Right forelimb (tissue), 1 donor: ENCODE results near the gene HNRNPD.
"Not testable (repeated sequence)": the region's sequence is repeated elsewhere in the genome, so short reads cannot be mapped to it uniquely, and the experiment has no call there.

ENCODE experiments used
- DNase-seq: peaks from one replicate; pipeline ENCODE4 v3.0.0-alpha.2; 2018

Gene HNRNPD

GRCh38 chr4:82372517-82373485, 990 bp downstream of the HNRNPD start:
- DNase-seq = peak; percentile 82

- no peak for DNase-seq
Observed at GRCh38 chr4:82371497-82371896, 2.3 kb downstream of the HNRNPD start.

GRCh38 chr4:82367438-82368097, 6.2 kb downstream of the HNRNPD start:
- no peak for DNase-seq

GRCh38 chr4:82366431-82366830, 7.4 kb downstream of the HNRNPD start:
- not testable (repeated sequence) for DNase-seq

- no peak for DNase-seq
Observed at GRCh38 chr4:82363896-82364487, 9.8 kb downstream of the HNRNPD start.

- no peak for DNase-seq
Observed at GRCh38 chr4:82362565-82362964, 11.2 kb downstream of the HNRNPD start.

- DNase-seq = no peak
Observed at GRCh38 chr4:82360298-82361177, 13.3 kb downstream of the HNRNPD start.

GRCh38 chr4:82358847-82359246, 14.9 kb downstream of the HNRNPD start:
- DNase-seq = no peak

- DNase-seq = no peak
Observed at GRCh38 chr4:82357640-82358039, 16.2 kb downstream of the HNRNPD start.

GRCh38 chr4:82354788-82355187, 19.0 kb downstream of the HNRNPD start:
- no peak for DNase-seq

- no peak for DNase-seq
Observed at GRCh38 chr4:82352825-82353366, 20.9 kb downstream of the HNRNPD start.

GRCh38 chr4:82352118-82352824, 21.5 kb downstream of the HNRNPD start:
- no peak for DNase-seq

GRCh38 chr4:82346126-82346525, 27.7 kb downstream of the HNRNPD start:
- no peak for DNase-seq

GRCh38 chr4:82335043-82335442, 38.7 kb downstream of the HNRNPD start:
- no peak for DNase-seq

GRCh38 chr4:82333641-82334040, 40.1 kb downstream of the HNRNPD start:
- DNase-seq = not testable (repeated sequence)

GRCh38 chr4:82331814-82332213, 42.0 kb downstream of the HNRNPD start:
- no peak for DNase-seq

- no peak for DNase-seq
Observed at GRCh38 chr4:82320351-82320750, 53.4 kb downstream of the HNRNPD start.

GRCh38 chr4:82303063-82303462, 70.7 kb downstream of the HNRNPD start:
- DNase-seq = not testable (repeated sequence)
